GM12878 (cell line): ENCODE results near the gene KRT81. TPM values are rescaled to one million over a fixed set of nuclear protein-coding genes. Genes with fewer than 3 reads are reported as not detected.

Experiments used
- ATAC-seq: fragments of 200-7000 bp; cut with Tn5 transposase; 3 replicates; pipeline ENCODE4 v1.9.1; 2020; ENCODE audit warnings: mild to moderate bottlenecking, moderate library complexity
- BruUV-seq: library from RNA; stranded (reverse); fragments of 400-500 nt; replicated peaks from 2 replicates; lab custom pipeline; 2021; lab: Mats Ljungman, UMichigan
- CTCF ChIA-PET: fragments of 300-600 bp; sonication (Branson Sonifier 250); formaldehyde crosslinking; extraction: SDS; loops from one replicate; lab custom pipeline; 2021; ENCODE audit warnings: inconsistent platforms; lab: Yijun Ruan, JAX
- POLR2A ChIA-PET: fragments of 350-600 bp; formaldehyde crosslinking; extraction: SDS; loops from one replicate; lab custom pipeline; 2021; ENCODE audit warnings: inconsistent platforms; lab: Charles Lee
- RAD21 ChIA-PET: fragments of 300-600 bp; sonication (Branson Sonifier 250); formaldehyde crosslinking; loops from one replicate; lab custom pipeline; 2023; ENCODE audit warnings: antibody characterized with exemption; ENCODE audit not compliant: unreplicated experiment; lab: Charles Lee
- SMC1A ChIA-PET: fragments of 300-600 bp; sonication (Branson Sonifier 250); formaldehyde crosslinking; loops from one replicate; lab custom pipeline; 2023; ENCODE audit not compliant: unreplicated experiment, uncharacterized antibody; lab: Charles Lee
- DNase-seq: peaks from one replicate; pipeline ENCODE4 v3.0.0-alpha.2; 2011; ENCODE audit warnings: low read depth, low spot score
- FAIRE-seq: peaks from 3 replicates; lab custom pipeline; 2011; peaks lifted over from hg19 to GRCh38; lab: Jason Lieb, UNC
- H2AFZ ChIP-seq: 2 replicates; pipeline ENCODE4 v1.6.0; 2011; ENCODE audit warnings: low read depth, low read length, control low read depth; ENCODE audit not compliant: control insufficient read depth
- H3K27ac ChIP-seq: 2 replicates; pipeline ENCODE4 v1.5.1; 2011; ENCODE audit warnings: control low read depth; ENCODE audit not compliant: control insufficient read depth, insufficient read depth
- H3K27me3 ChIP-seq, 2 experiments: replicated peaks in 1 of 2; 2 replicates each; pipeline versions ENCODE4 v1.6.0 to v1.6.1; 2011; ENCODE audit warnings: low read length in 1 of 2; ENCODE audit not compliant: control insufficient read depth in 2 of 2, insufficient read depth in 2 of 2
- H3K36me3 ChIP-seq, 2 experiments: 2 replicates each; pipeline ENCODE4 v1.5.1; 2011; ENCODE audit warnings: low read length in 1 of 2; ENCODE audit not compliant: control insufficient read depth in 2 of 2, insufficient read depth in 2 of 2
- H3K4me1 ChIP-seq: 2 replicates; pipeline ENCODE4 v1.6.1; 2011; ENCODE audit warnings: mild to moderate bottlenecking, low read length, moderate library complexity, mixed read lengths; ENCODE audit not compliant: control insufficient read depth, insufficient read depth
- H3K4me2 ChIP-seq: 2 replicates; pipeline ENCODE4 v1.6.0; 2011; ENCODE audit warnings: control low read depth; ENCODE audit not compliant: control insufficient read depth, insufficient read depth
- H3K4me3 ChIP-seq: fragments of 200-600 bp; sonication (generic); 2 replicates; pipeline ENCODE4 v1.5.1; 2016
- H3K79me2 ChIP-seq: 2 replicates; pipeline ENCODE4 v1.6.0; 2011; ENCODE audit warnings: low read length; ENCODE audit not compliant: control insufficient read depth, insufficient read depth
- H3K9ac ChIP-seq: 2 replicates; pipeline ENCODE4 v1.8.0; 2011; ENCODE audit warnings: low read length, control low read depth, mixed read lengths; ENCODE audit not compliant: control insufficient read depth, insufficient read depth
- H3K9me3 ChIP-seq: replicated peaks from 3 replicates; pipeline ENCODE4 v1.5.1; 2011; ENCODE audit warnings: mild to moderate bottlenecking, low read length; ENCODE audit not compliant: control insufficient read depth, insufficient read depth
- H4K20me1 ChIP-seq: 2 replicates; pipeline ENCODE4 v1.6.0; 2011; ENCODE audit not compliant: control insufficient read depth, insufficient read depth
- BMI1 ChIP-seq: fragments of 450-650 bp; IDR thresholded peaks from 2 replicates; pipeline ENCODE4 v1.6.1; 2016; ENCODE audit warnings: mild to moderate bottlenecking, moderate library complexity, borderline replicate concordance
- IKZF2 ChIP-seq, 2 experiments: fragments of 450-650 bp; IDR thresholded peaks; 2 replicates each; pipeline ENCODE4 v1.6.1; 2017; ENCODE audit warnings: mild to moderate bottlenecking in 2 of 2, moderate library complexity in 2 of 2
- POU2F2 ChIP-seq: IDR thresholded peaks from 3 replicates; pipeline ENCODE4 v1.6.1; 2011; ENCODE audit warnings: low read depth, mild to moderate bottlenecking, low read length, borderline replicate concordance
- REST ChIP-seq: IDR thresholded peaks from 2 replicates; pipeline ENCODE4 v1.6.1; 2012; ENCODE audit warnings: mild to moderate bottlenecking, low read depth, low read length
- ZNF687 ChIP-seq: fragments of 450-650 bp; IDR thresholded peaks from 2 replicates; pipeline ENCODE4 v1.6.1; 2017; ENCODE audit warnings: mild to moderate bottlenecking, moderate library complexity
- WGBS: methylation state at CpG from one replicate; pipeline ENCODE4 v1.1.6; 2016; ENCODE audit warnings: low lambda C conversion rate; ENCODE audit not compliant: insufficient replicate concordance, insufficient coverage; ENCODE audit errors: missing lambda C conversion rate; 5-methylcytosine and 5-hydroxymethylcytosine counted together
- in situ Hi-C: fragments of 300-500 bp; cut with MboI; formaldehyde crosslinking; loops from 9 replicates; pipeline ENCODE4 v1.14.3; 2018; ENCODE audit warnings: mixed read lengths
- intact Hi-C: fragments of 100-400 bp; cut with micrococcal nuclease; formaldehyde crosslinking; loops from one replicate; pipeline ENCODE4 v1.14.2; 2022; ENCODE audit not compliant: unreplicated experiment
- polyA plus RNA-seq, 11 experiments: library from polyadenylated mRNA; depleted of rRNA in 4 of 11; unstranded in 6 of 11; stranded (reverse) in 5 of 11; fragments of >200 nt; fragmentation: Nextera tagmentation in 4 of 11; fragmentation: Illumina TruSeq in 1 of 11; extraction: Ambion mirVana in 4 of 11; extraction: Trizol in 1 of 11; gene quantifications; 1 replicate in 1 of 11; 2 replicates in 10 of 11; pipeline versions ENCODE4 v1.2.1 to v1.2.3, GENCODE V29; 2011 to 2016; ENCODE audit warnings: inconsistent platforms in 2 of 11, missing spikeins in 2 of 11, low read depth in 1 of 11
- total RNA-seq, 4 experiments: library from RNA; depleted of rRNA in 3 of 4; stranded (reverse); fragments of >200 nt in 3 of 4; fragmentation: Illumina TruSeq in 1 of 4; extraction: Trizol in 1 of 4; gene quantifications; 2 replicates each; pipeline versions ENCODE4 v1.2.1 to v1.2.3, GENCODE V29; 2013 to 2021

Gene KRT81
- total and polyA plus RNA-seq, 10 of the 15 experiments (the other 5 are each of a cell fraction or from before 2014, with no cell fraction given), result 0.05 to 0.15 TPM; not detected in 8

GRCh38 chr12:52250048-52250990 is 41.0 kb downstream of the KRT81 start:
- Histone ChIP-seq H4K20me1 (no peaks in the 10 kb centered on the region), H3K79me2 (no peaks in the 10 kb centered on the region; the same call in 1 of the 2 replicates), H3K36me3 (no peaks in the 10 kb centered on the region), H3K4me2 (0 out of 2 replicates have a peak overlapping the region, but pooled peaks have one; percentile 3), H3K27ac (no peak overlapping the region), H3K4me1 (peaks cover 7% of the 10 kb centered on the region), H3K9me3 (no peaks in the 10 kb centered on the region), H3K4me3 (no peak overlapping the region), H3K9ac (no peak overlapping the region), H3K27me3 (no peaks in the 10 kb centered on the region; a peak in 1 of 4 replicates), H2AFZ (no peak overlapping the region)
- POLR2A ChIA-PET, result no interaction called here
- SMC1A ChIA-PET, result interaction anchor here (1.0 to 1.9 kb wide), 3 partner anchors 18 to 78 kb away, joined by 4 to 5 read pairs (median 4); no protein-coding TSS in a partner anchor
- DNase-seq (no peak), FAIRE-seq (no peak), ATAC-seq (peak; percentile 11; the same call in 2 of the 3 replicates)
- BruUV-seq, result no TSS peak
- WGBS, result 73% methylated on average over 46 of the region's 52 CpGs
- RAD21 ChIA-PET, result interaction anchor here (1.4 kb wide), 1 partner anchor 29 kb away, joined by 4 read pairs; no protein-coding TSS in a partner anchor
- CTCF ChIA-PET, result interaction anchor here (0.8 to 3.5 kb wide), 6 partner anchors 11 to 29 kb away, joined by 3 to 13 read pairs (median 4); no protein-coding TSS in a partner anchor
- no peak for TF ChIP-seq REST
- no peak for TF ChIP-seq BMI1
- no peak for TF ChIP-seq POU2F2
- TF ChIP-seq ZNF687, result no peak
- no peak for TF ChIP-seq IKZF2 (IDR thresholded peaks at IDR 0.05)
- intact Hi-C loops, result no loop called here
- in situ Hi-C loops, result no loop called here
